Ovary (tissue), 9 donors: ENCODE results near the gene PKD1L1. TPM values are rescaled to one million over a fixed set of nuclear protein-coding genes. Genes with fewer than 3 reads are reported as not detected.

Experiments used
- DNase-seq, 5 donors: peaks; one replicate each; pipeline ENCODE4 v3.0.0-alpha.2; 2019 to 2020
- H3K27ac ChIP-seq, 2 donors: fragments of 200-600 bp; one replicate each; pipeline versions ENCODE4 v1.5.1 to v1.8.0; 2019 to 2022
- H3K27me3 ChIP-seq: fragments of 200-600 bp; one replicate; pipeline ENCODE4 v1.8.0; 2022
- H3K36me3 ChIP-seq: fragments of 200-600 bp; sonication (generic); one replicate; pipeline ENCODE4 v1.5.1; 2019
- H3K4me1 ChIP-seq: one replicate; pipeline ENCODE4 v1.8.1; 2013; ENCODE audit warnings: mild to moderate bottlenecking, moderate library complexity; ENCODE audit not compliant: insufficient read depth
- H3K4me3 ChIP-seq: fragments of 200-600 bp; sonication (generic); one replicate; pipeline ENCODE4 v1.5.1; 2017
- H3K9me3 ChIP-seq, 2 donors: fragments of 200-600 bp in 1 of 2; sonication (generic) in 1 of 2; one replicate each; pipeline versions ENCODE4 v1.5.1 to v1.8.1; 2013 to 2019; ENCODE audit warnings: mild to moderate bottlenecking in 1 of 2, moderate library complexity in 1 of 2
- CTCF ChIP-seq, 3 donors: fragments of 450-650 bp in 2 of 3; fragments of 200-600 bp in 1 of 3; IDR thresholded peaks; one replicate each; pipeline versions ENCODE4 v1.5.1 to v1.8.0; 2016 to 2022; ENCODE audit warnings: antibody characterized with exemption in 3 of 3, mild to moderate bottlenecking in 1 of 3
- EP300 ChIP-seq: sonication (generic); formaldehyde crosslinking; IDR thresholded peaks from one replicate; pipeline ENCODE4 v1.6.1; 2017; ENCODE audit warnings: antibody characterized with exemption
- POLR2A ChIP-seq: fragments of 450-650 bp; IDR thresholded peaks from one replicate; pipeline ENCODE4 v1.6.1; 2017; ENCODE audit warnings: antibody characterized with exemption, mild to moderate bottlenecking, moderate library complexity
- WGBS, 3 donors: extraction: QIAGEN DNeasy Blood & Tissue Kit in 1 of 3; methylation state at CpG; one replicate each; pipeline versions ENCODE4 v1.1.5 to v1.1.7; 2013 to 2017; 5-methylcytosine and 5-hydroxymethylcytosine counted together
- intact Hi-C, 4 donors: fragments of 100-400 bp; cut with DNase I; formaldehyde crosslinking; loops; one replicate each; pipeline versions ENCODE4 v1.11.0 to v1.15.1; 2022 to 2023
- polyA plus RNA-seq, 2 donors: library from polyadenylated mRNA; stranded (reverse); fragments of 200-250 nt in 1 of 2; fragments of 350-450 nt in 1 of 2; fragmentation: Illumina TruSeq in 1 of 2; extraction: RNeasy Lipid Tissue Mini Kit (QIAGEN cat#74804) in 1 of 2; gene quantifications; one replicate each; pipeline ENCODE4 v1.2.3, GENCODE V29; 2013 to 2014
- total RNA-seq, 7 donors: library from RNA; depleted of rRNA in 2 of 7; stranded (reverse); fragments of >200 nt in 2 of 7; fragmentation: NEBNext Ultra II Directional in 3 of 7; extraction: Animal tissue kit (Norgen Biotek cat#: 25700) in 3 of 7; gene quantifications; one replicate each; pipeline versions ENCODE4 v1.1.0 to v1.2.4, GENCODE V29; 2016 to 2023
- donor health status: DM: no; HTN: no; CAD: no; lungs with moderate emphysema.
- donor health status: DM: no; HTN: no; CAD: no.
- donor health status: Bipolar disorder and iron deficiency.
- donor health status: DM: yes; HTN: yes; CAD: no.
- donor health status: DM: no; HTN: no; CAD: no.
- donor health status: DM: yes; HTN: yes; CAD: no.

The PKD1L1 gene
- total and polyA plus RNA-seq, 9 donors, result 0.11 to 0.48 (median 0.22) TPM

GRCh38 chr7:47833211-47833610 lies 115.1 kb downstream of the PKD1L1 start:
- H3K27ac ChIP-seq, result no peak overlapping the region
- H3K4me1 ChIP-seq, result no peaks in the 10 kb centered on the region
- no peaks in the 10 kb centered on the region for H3K36me3 ChIP-seq
- no peak for DNase-seq
- H3K4me3 ChIP-seq, result no peak overlapping the region
- intact Hi-C loops, result no loop called here
- H3K27me3 ChIP-seq, result no peaks in the 10 kb centered on the region
- TF ChIP-seq CTCF (IDR thresholded peaks at IDR 0.05), result no peak
- no peak for TF ChIP-seq POLR2A
- TF ChIP-seq EP300, result no peak
- H3K9me3 ChIP-seq, result no peaks in the 10 kb centered on the region
- 94 to 96% (median 94%) methylated on average over 8 of the region's 8 CpGs for WGBS, 3 donors

GRCh38 chr7:47832105-47832715 lies 116.1 kb downstream of the PKD1L1 start:
- no peak for DNase-seq

GRCh38 chr7:47830015-47830414 lies 118.3 kb downstream of the PKD1L1 start:
- WGBS, 3 donors, result 60 to 73% (median 68%) methylated on average over 5 of the region's 5 CpGs
- Histone ChIP-seq H3K27ac (no peak overlapping the region), H3K27me3 (no peaks in the 10 kb centered on the region), H3K4me1 (no peaks in the 10 kb centered on the region), H3K9me3 (no peaks in the 10 kb centered on the region), H3K4me3 (no peak overlapping the region), H3K36me3 (no peaks in the 10 kb centered on the region)
- no peak for TF ChIP-seq CTCF (IDR thresholded peaks at IDR 0.05)
- no peak for TF ChIP-seq POLR2A
- no peak for TF ChIP-seq EP300
- intact Hi-C loops, result no loop called here
- no peak for DNase-seq

More at GRCh38 chr7:47832105-47832715, 116.1 kb downstream of the PKD1L1 start:
- Histone ChIP-seq H3K4me1 (no peaks in the 10 kb centered on the region), H3K36me3 (no peaks in the 10 kb centered on the region), H3K27ac (no peak overlapping the region), H3K9me3 (no peaks in the 10 kb centered on the region), H3K27me3 (no peaks in the 10 kb centered on the region), H3K4me3 (no peak overlapping the region)
- intact Hi-C loops, result no loop called here
- WGBS, 3 donors, result 91 to 93% (median 91%) methylated on average over 10 of the region's 10 CpGs
- TF ChIP-seq EP300 (no peak), CTCF (IDR thresholded peaks at IDR 0.05) (no peak), POLR2A (no peak)

GRCh38 chr7:47827871-47828270 lies 120.4 kb downstream of the PKD1L1 start:
- intact Hi-C loops, result no loop called here
- TF ChIP-seq CTCF (IDR thresholded peaks at IDR 0.05) (no peak), EP300 (no peak), POLR2A (no peak)
- H3K27ac ChIP-seq, result no peak overlapping the region

More at GRCh38 chr7:47827871-47828270, 120.4 kb downstream of the PKD1L1 start:
- no peak for DNase-seq
- WGBS, 3 donors, result 67 to 70% (median 68%) methylated on average over 4 of the region's 4 CpGs
- H3K4me1 ChIP-seq, result no peaks in the 10 kb centered on the region
- H3K27me3 ChIP-seq, result no peaks in the 10 kb centered on the region
- H3K4me3 ChIP-seq, result no peak overlapping the region
- H3K36me3 ChIP-seq, result no peaks in the 10 kb centered on the region
- no peaks in the 10 kb centered on the region for H3K9me3 ChIP-seq
